ENCODE data around the gene CAMK1D.

Gene CAMK1D

DNA sequence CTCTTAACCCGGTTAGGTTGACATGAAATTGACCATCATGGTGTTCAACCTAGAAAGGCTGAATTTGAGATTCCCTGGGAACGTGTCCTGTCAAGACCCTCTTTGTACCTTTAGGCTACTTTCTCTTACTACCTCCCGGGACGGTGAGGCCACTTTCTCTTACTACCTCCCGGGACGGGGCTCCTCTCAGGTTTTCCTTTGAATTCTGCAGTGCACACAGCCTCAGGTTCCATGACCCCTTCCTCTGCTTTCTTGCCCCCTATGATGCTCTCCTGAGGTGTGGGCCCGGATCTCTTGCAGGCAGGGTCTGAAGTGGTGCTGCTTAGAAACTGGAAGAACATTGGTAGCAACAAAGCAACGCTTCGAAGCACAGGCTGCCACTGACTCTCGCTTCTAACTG, 155.3 kb downstream of the CAMK1D start:
- TF ChIP-seq, protein P1, sequence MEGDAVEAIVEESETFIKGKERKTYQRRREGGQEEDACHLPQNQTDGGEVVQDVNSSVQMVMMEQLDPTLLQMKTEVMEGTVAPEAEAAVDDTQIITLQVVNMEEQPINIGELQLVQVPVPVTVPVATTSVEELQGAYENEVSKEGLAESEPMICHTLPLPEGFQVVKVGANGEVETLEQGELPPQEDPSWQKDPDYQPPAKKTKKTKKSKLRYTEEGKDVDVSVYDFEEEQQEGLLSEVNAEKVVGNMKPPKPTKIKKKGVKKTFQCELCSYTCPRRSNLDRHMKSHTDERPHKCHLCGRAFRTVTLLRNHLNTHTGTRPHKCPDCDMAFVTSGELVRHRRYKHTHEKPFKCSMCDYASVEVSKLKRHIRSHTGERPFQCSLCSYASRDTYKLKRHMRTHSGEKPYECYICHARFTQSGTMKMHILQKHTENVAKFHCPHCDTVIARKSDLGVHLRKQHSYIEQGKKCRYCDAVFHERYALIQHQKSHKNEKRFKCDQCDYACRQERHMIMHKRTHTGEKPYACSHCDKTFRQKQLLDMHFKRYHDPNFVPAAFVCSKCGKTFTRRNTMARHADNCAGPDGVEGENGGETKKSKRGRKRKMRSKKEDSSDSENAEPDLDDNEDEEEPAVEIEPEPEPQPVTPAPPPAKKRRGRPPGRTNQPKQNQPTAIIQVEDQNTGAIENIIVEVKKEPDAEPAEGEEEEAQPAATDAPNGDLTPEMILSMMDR (IDR thresholded peaks at IDR 0.05; ENCODE audit: low read depth, low read length) = no peak
- no peak overlapping the region for H3K4me3 ChIP-seq (ENCODE audit: low read depth, low read length)
- in situ Hi-C loops (cut with HindIII; ENCODE audit: low sequenced_read_pairs) = no loop called here
- DNase-seq (ENCODE audit: low read depth, low spot score) = no peak

DNA sequence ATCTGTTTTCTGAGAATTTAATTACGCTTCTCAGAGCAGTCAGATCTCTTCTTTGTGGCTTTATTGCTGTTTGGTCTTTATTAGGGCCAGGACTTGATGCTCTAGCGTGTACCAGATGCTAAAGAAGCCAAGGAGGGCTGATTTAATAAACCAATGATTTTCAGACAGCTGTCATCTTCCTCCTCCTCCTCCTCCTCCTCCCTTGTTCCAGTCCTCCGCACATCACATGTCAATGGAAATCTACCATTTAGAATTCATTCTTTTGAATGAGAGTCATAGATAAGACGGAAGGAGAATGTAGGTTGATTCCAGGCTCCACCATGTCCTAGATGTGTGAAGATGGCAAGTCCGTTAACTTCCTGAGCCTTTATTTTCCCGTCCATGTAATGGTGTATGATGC, 156.3 kb downstream of the CAMK1D start:
- H3K4me3 ChIP-seq (ENCODE audit: low read depth, low read length) = no peak overlapping the region
- no peak for DNase-seq (ENCODE audit: low read depth, low spot score)
- TF ChIP-seq, protein P1 (IDR thresholded peaks at IDR 0.05; ENCODE audit: low read depth, low read length) = no peak
- in situ Hi-C loops (cut with HindIII; ENCODE audit: low sequenced_read_pairs) = no loop called here

DNA sequence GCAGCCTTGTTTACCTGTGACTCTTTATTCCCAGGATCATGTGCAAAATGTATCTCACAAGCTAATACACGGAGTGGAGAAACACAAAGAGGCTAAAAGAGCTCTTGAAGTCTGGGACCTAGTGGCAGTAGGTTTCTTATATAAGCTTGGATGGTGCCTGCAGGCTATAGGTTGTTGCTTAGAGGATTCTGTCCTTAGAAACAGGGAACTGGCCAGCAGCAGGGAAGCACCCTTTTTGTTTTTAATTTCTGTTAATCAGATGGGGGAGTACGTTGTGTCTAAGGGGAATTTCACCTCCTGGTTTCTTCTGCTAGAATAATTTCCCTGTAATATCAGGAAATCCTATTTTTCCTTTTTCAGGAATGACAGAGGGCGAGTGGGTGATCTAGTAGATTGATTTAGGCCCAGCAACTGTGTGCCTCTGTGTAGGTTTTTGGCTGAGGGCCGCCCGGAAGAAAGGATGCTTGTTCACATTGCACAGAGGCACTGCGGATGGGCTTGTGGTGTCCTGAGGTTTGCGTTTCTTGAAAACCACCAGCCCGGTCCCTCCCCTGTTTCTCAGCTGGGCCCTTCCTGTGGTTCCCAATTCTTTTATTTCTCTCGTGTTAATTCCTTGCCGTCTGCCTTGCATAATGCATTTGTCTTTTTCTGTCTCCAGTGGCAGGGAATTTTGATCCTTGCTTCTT, 158.0 kb downstream of the CAMK1D start:
- no peak for DNase-seq (ENCODE audit: low read depth, low spot score)
- H3K4me3 ChIP-seq (ENCODE audit: low read depth, low read length) = no peak overlapping the region
- TF ChIP-seq, protein P1 (IDR thresholded peaks at IDR 0.05; ENCODE audit: low read depth, low read length) = no peak
- in situ Hi-C loops (cut with HindIII; ENCODE audit: low sequenced_read_pairs) = no loop called here

DNA sequence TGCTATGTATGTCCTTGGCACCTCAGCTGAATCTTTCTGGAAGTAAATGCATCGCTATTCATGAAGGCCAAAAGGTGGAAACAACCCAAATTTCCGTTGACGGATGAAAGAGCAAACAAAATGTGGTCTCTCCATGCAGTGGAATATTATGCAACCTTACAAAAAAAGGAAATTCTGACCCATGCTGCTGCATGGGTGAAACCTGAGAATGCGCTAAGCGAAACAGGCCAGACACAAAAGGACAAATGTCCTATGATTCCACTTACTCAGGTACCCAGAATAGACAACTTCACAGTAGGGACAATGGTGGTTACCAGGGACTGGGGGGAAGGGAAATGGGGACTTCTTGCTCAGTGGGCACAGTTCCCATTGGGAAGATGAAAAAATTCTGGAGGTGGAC, 158.8 kb downstream of the CAMK1D start:
- TF ChIP-seq, protein P1 (IDR thresholded peaks at IDR 0.05; ENCODE audit: low read depth, low read length) = no peak
- no peak for DNase-seq (ENCODE audit: low read depth, low spot score)
- in situ Hi-C loops (cut with HindIII; ENCODE audit: low sequenced_read_pairs) = no loop called here
- H3K4me3 ChIP-seq (ENCODE audit: low read depth, low read length) = no peak overlapping the region

DNA sequence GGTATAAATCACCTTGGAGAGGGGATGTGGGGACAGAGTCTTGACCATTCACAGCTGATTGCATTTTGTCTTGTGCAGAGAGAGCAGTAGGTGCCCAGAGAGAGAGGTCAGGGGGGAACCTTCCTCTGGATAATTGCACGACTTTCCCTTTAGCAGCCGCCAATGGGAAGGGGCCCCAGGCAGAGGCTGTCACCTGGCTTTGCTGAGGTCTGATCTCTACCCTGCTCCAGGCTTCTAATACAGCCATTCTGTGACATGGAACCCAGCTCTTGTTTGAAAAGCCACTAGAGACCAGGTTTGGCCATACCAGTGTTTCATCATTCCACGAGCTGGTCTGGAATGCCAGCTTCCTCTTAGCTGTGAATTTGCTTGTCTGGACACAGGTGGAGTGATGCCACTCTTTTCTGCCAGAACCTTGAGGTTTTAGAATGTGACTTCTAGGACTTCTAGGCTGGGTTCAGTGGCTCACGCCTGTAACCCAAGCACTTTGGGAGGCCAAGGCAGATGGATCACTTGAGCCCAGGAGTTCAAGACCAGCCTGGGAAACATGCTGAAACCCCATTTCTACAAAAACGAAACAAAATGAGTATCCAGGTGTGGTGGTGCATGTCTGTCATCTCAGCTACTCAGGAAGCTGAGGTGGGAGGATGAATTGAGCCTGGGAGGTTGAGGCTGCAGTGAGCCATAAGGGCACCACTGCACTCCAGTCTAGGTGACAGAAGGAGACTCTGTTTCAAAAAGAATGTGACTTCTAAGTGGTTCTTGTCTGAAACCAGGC, 159.9 kb downstream of the CAMK1D start:
- in situ Hi-C loops (cut with HindIII; ENCODE audit: low sequenced_read_pairs) = no loop called here
- DNase-seq (ENCODE audit: low read depth, low spot score) = no peak
- no peak overlapping the region for H3K4me3 ChIP-seq (ENCODE audit: low read depth, low read length)
- TF ChIP-seq, protein P1 (IDR thresholded peaks at IDR 0.05; ENCODE audit: low read depth, low read length) = no peak

DNA sequence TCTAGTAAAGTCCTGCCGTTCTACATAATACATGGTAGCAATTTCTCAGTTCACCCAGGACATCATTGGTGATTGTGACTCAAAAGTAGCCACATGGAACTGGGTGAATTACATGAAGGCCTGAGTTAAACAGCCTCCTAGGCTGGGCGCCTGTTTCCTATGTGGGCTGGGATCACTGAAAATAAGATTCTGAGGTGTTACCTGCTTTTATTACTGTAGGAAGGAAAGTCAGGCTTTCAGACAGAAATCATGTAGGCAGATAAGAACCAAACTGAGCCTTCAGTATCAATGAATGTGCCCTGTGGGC, 160.4 kb downstream of the CAMK1D start:
- in situ Hi-C loops (cut with HindIII; ENCODE audit: low sequenced_read_pairs) = no loop called here
- no peak for DNase-seq (ENCODE audit: low read depth, low spot score)
- TF ChIP-seq, protein P1 (IDR thresholded peaks at IDR 0.05; ENCODE audit: low read depth, low read length) = no peak
- H3K4me3 ChIP-seq (ENCODE audit: low read depth, low read length) = no peak overlapping the region

Measured in astrocyte of the spinal cord (primary cell).